H1 (cell line): ENCODE results near the gene SMOC2. TPM values are rescaled to one million over a fixed set of nuclear protein-coding genes. Genes with fewer than 3 reads are reported as not detected.

Source experiments
- CTCF ChIA-PET: fragments of 300-600 bp; sonication (Branson Sonifier 250); formaldehyde crosslinking; loops from one replicate; lab custom pipeline; 2021; ENCODE audit not compliant: partially characterized antibody; lab: Charles Lee
- POLR2A ChIA-PET: fragments of 300-600 bp; sonication (Branson Sonifier 250); formaldehyde crosslinking; loops from one replicate; lab custom pipeline; 2021; ENCODE audit warnings: inconsistent platforms; ENCODE audit not compliant: partially characterized antibody; lab: Charles Lee
- DNase-seq, 2 experiments: peaks; one replicate each; pipeline versions ENCODE4 v3.0.0 to v3.0.0-alpha.2; 2010 to 2022; ENCODE audit warnings: low spot score in 2 of 2, low read depth in 1 of 2, mixed read lengths in 1 of 2
- FAIRE-seq: peaks from 2 replicates; lab custom pipeline; 2011; peaks lifted over from hg19 to GRCh38; lab: Jason Lieb, UNC
- H2AFZ ChIP-seq: 2 replicates; pipeline ENCODE4 v1.8.1; 2012; ENCODE audit warnings: low read length, inconsistent platforms
- H2AK5ac ChIP-seq: 2 replicates; pipeline ENCODE4 v1.6.1; 2013; ENCODE audit warnings: low read depth, low read length
- H2BK120ac ChIP-seq: replicated peaks from 2 replicates; pipeline ENCODE3; 2013; ENCODE audit warnings: low read depth, low read length, inconsistent platforms
- H2BK12ac ChIP-seq: 2 replicates; pipeline ENCODE4 v1.6.1; 2013; ENCODE audit warnings: low read depth, low read length
- H2BK15ac ChIP-seq: 2 replicates; pipeline ENCODE4 v1.6.1; 2013; ENCODE audit warnings: low read length
- H2BK20ac ChIP-seq: 2 replicates; pipeline ENCODE4 v1.6.1; 2013; ENCODE audit warnings: low read length
- H2BK5ac ChIP-seq: 2 replicates; pipeline ENCODE4 v1.6.1; 2013; ENCODE audit warnings: low read depth, low read length
- H3K14ac ChIP-seq: 2 replicates; pipeline ENCODE4 v1.6.1; 2013; ENCODE audit warnings: inconsistent platforms; ENCODE audit not compliant: insufficient read length
- H3K18ac ChIP-seq: 2 replicates; pipeline ENCODE4 v1.6.1; 2013; ENCODE audit warnings: low read length; ENCODE audit errors: extremely low read depth
- H3K23ac ChIP-seq: 2 replicates; pipeline ENCODE4 v1.6.1; 2013; ENCODE audit warnings: inconsistent platforms; ENCODE audit not compliant: insufficient read length
- H3K23me2 ChIP-seq: 2 replicates; pipeline ENCODE4 v1.6.1; 2013; ENCODE audit warnings: low read depth, low read length
- H3K27ac ChIP-seq: 2 replicates; pipeline ENCODE4 v1.6.1; 2011; ENCODE audit warnings: low read depth, low read length, inconsistent platforms
- H3K27me3 ChIP-seq, 4 experiments: replicated peaks in 1 of 4; 1 replicate in 1 of 4; 2 replicates in 3 of 4; pipeline versions ENCODE4 v1.6.1 to v1.8.1; 2011 to 2013; ENCODE audit warnings: low read length in 3 of 4, mild to moderate bottlenecking in 3 of 4, inconsistent platforms in 2 of 4, mixed read lengths in 2 of 4, moderate library complexity in 1 of 4; ENCODE audit not compliant: control insufficient read depth in 3 of 4, insufficient read depth in 3 of 4; ENCODE audit errors: extremely low read depth in 1 of 4
- H3K36me3 ChIP-seq, 4 experiments: 2 replicates each; pipeline versions ENCODE4 v1.6.1 to v1.8.1; 2011 to 2013; ENCODE audit warnings: mild to moderate bottlenecking in 4 of 4, low read length in 3 of 4, moderate library complexity in 2 of 4, control low read depth in 1 of 4, inconsistent platforms in 1 of 4; ENCODE audit not compliant: insufficient read depth in 4 of 4, control insufficient read depth in 2 of 4
- H3K4ac ChIP-seq: replicated peaks from 2 replicates; pipeline ENCODE3; 2013; ENCODE audit warnings: low read length, low read depth, mixed read lengths, inconsistent platforms; ENCODE audit not compliant: insufficient read length
- H3K4me1 ChIP-seq, 4 experiments: replicated peaks in 1 of 4; 1 replicate in 1 of 4; 2 replicates in 3 of 4; pipeline versions ENCODE4 v1.6.1 to v1.8.1; 2011 to 2013; ENCODE audit warnings: low read length in 3 of 4, inconsistent platforms in 2 of 4, mixed read lengths in 1 of 4; ENCODE audit not compliant: insufficient read depth in 4 of 4, control insufficient read depth in 3 of 4
- H3K4me2 ChIP-seq, 2 experiments: 2 replicates each; pipeline versions ENCODE4 v1.6.1 to v1.8.1; 2011 to 2013; ENCODE audit warnings: low read depth in 2 of 2, low read length in 2 of 2, control low read depth in 1 of 2, inconsistent platforms in 1 of 2, mild to moderate bottlenecking in 1 of 2; ENCODE audit not compliant: insufficient read depth in 1 of 2
- H3K4me3 ChIP-seq, 4 experiments: fragments of 200-600, 300-600 bp in 1 of 4; sonication (generic), shearing (Covaris generic), sonication (Bioruptor Twin) in 1 of 4; 2 replicates each; pipeline versions ENCODE4 v1.5.1 to v1.8.1; 2011 to 2016; ENCODE audit warnings: low read length in 4 of 4, low read depth in 3 of 4, control low read depth in 2 of 4, inconsistent platforms in 2 of 4, mild to moderate bottlenecking in 2 of 4, mixed read lengths in 1 of 4, moderate library complexity in 1 of 4; ENCODE audit not compliant: insufficient read depth in 2 of 4; ENCODE audit errors: extremely low read depth in 1 of 4
- H3K56ac ChIP-seq: replicated peaks from 2 replicates; pipeline ENCODE3; 2013; ENCODE audit warnings: low read depth, mild to moderate bottlenecking, mixed read lengths, low read length, inconsistent platforms; ENCODE audit not compliant: insufficient read length
- H3K79me1 ChIP-seq: 2 replicates; pipeline ENCODE4 v1.6.1; 2013; ENCODE audit warnings: low read depth, low read length, control low read depth
- H3K79me2 ChIP-seq, 2 experiments: 2 replicates each; pipeline versions ENCODE4 v1.6.1 to v1.8.1; 2012 to 2013; ENCODE audit warnings: low read length in 2 of 2, mild to moderate bottlenecking in 2 of 2, inconsistent platforms in 1 of 2; ENCODE audit not compliant: insufficient read depth in 2 of 2, control insufficient read depth in 1 of 2
- H3K9ac ChIP-seq, 4 experiments: replicated peaks in 1 of 4; 1 replicate in 1 of 4; 2 replicates in 3 of 4; pipeline versions ENCODE4 v1.6.1 to v1.8.1; 2011 to 2013; ENCODE audit warnings: low read depth in 3 of 4, low read length in 3 of 4, control low read depth in 2 of 4, mild to moderate bottlenecking in 2 of 4, moderate library complexity in 2 of 4, inconsistent platforms in 1 of 4; ENCODE audit errors: extremely low read depth in 1 of 4
- H3K9me3 ChIP-seq, 2 experiments: 2 replicates each; pipeline versions ENCODE4 v1.6.1 to v1.8.1; 2012 to 2013; ENCODE audit warnings: mild to moderate bottlenecking in 2 of 2, moderate library complexity in 2 of 2, control low read depth in 1 of 2, inconsistent platforms in 1 of 2, low read depth in 1 of 2, low read length in 1 of 2, mixed read lengths in 1 of 2; ENCODE audit not compliant: insufficient read depth in 2 of 2
- H4K20me1 ChIP-seq, 2 experiments: replicated peaks in 1 of 2; 2 replicates each; pipeline versions ENCODE3 to v1.8.1; 2011 to 2013; ENCODE audit warnings: inconsistent platforms in 2 of 2, low read length in 2 of 2, mild to moderate bottlenecking in 1 of 2; ENCODE audit not compliant: insufficient read depth in 2 of 2, control insufficient read depth in 1 of 2
- H4K5ac ChIP-seq: 2 replicates; pipeline ENCODE4 v1.6.1; 2013; ENCODE audit warnings: low read length, low read depth, mixed read lengths, inconsistent platforms; ENCODE audit not compliant: insufficient read length
- H4K8ac ChIP-seq: 2 replicates; pipeline ENCODE4 v1.8.0; 2013; ENCODE audit warnings: mild to moderate bottlenecking, moderate library complexity, low read length, inconsistent platforms; ENCODE audit not compliant: insufficient read depth; ENCODE audit errors: extremely low read depth
- H4K91ac ChIP-seq: replicated peaks from 2 replicates; pipeline ENCODE3; 2013; ENCODE audit warnings: low read length, mixed read lengths, inconsistent platforms; ENCODE audit not compliant: insufficient read length
- ATF3 ChIP-seq: IDR thresholded peaks from 2 replicates; pipeline ENCODE4 v1.6.1; 2011; ENCODE audit warnings: low read depth, mild to moderate bottlenecking, low read length; ENCODE audit not compliant: insufficient read depth
- WGBS, 2 experiments: shearing (Covaris generic) in 1 of 2; methylation state at CpG; one replicate each; pipeline versions ENCODE4 v1.1.6 to v1.1.7; 2013 to 2015; ENCODE audit warnings: low lambda C conversion rate in 2 of 2, mixed read lengths in 2 of 2, inconsistent platforms in 1 of 2, low coverage in 1 of 2, missing lambda C conversion rate in 1 of 2; ENCODE audit not compliant: insufficient replicate concordance in 2 of 2, insufficient coverage in 1 of 2, insufficient read length in 1 of 2; ENCODE audit errors: extremely low coverage in 1 of 2, missing lambda C conversion rate in 1 of 2; 5-methylcytosine and 5-hydroxymethylcytosine counted together
- polyA plus RNA-seq, 7 experiments: library from polyadenylated mRNA; depleted of rRNA in 3 of 7; stranded (reverse) in 5 of 7; unstranded in 2 of 7; fragments of >200 nt in 5 of 7; fragments of 200-250 nt in 2 of 7; gene quantifications; 1 replicate in 5 of 7; 2 replicates in 1 of 7; 4 replicates in 1 of 7; pipeline versions ENCODE4 v1.2.1 to v1.2.3, GENCODE V29; 2011 to 2013; ENCODE audit warnings: missing spikeins in 2 of 7, mixed read lengths in 2 of 7
- total RNA-seq: library from RNA; stranded (reverse); fragmentation: NEBNext Ultra II Directional; extraction: Animal tissue kit (Norgen Biotek cat#: 25700); gene quantifications from 2 replicates; pipeline ENCODE4 v1.2.1, GENCODE V29; 2021

Gene SMOC2
- total and polyA plus RNA-seq, 2 of the 8 experiments (the other 6 are each of a cell fraction or from before 2014, with no cell fraction given) = 7.7 to 8.5 TPM

- Histone ChIP-seq H2BK5ac (no peak overlapping the region), H3K4ac (no peak overlapping the region), H2BK20ac (no peak overlapping the region), H3K23ac (no peak overlapping the region), H3K9me3 (no peaks in the 10 kb centered on the region; a peak in 1 of 4 replicates), H4K8ac (no peak overlapping the region), H3K23me2 (no peaks in the 10 kb centered on the region), H3K56ac (no peak overlapping the region), H3K79me2 (no peaks in the 10 kb centered on the region), H4K5ac (no peak overlapping the region), H2BK12ac (no peak overlapping the region), H3K4me2 (no peak overlapping the region), H2AFZ (no peak overlapping the region), H2AK5ac (no peak overlapping the region), H4K91ac (no peak overlapping the region), H3K18ac (no peak overlapping the region), H3K4me3 (no peak overlapping the region), H3K27me3 (no peaks in the 10 kb centered on the region), H3K79me1 (no peaks in the 10 kb centered on the region), H2BK15ac (no peak overlapping the region), H3K9ac (no peak overlapping the region), H4K20me1 (no peaks in the 10 kb centered on the region), H3K36me3 (no peaks in the 10 kb centered on the region), H3K27ac (no peak overlapping the region), H2BK120ac (no peak overlapping the region), H3K4me1 (no peaks in the 10 kb centered on the region; a peak in 1 of 7 replicates), H3K14ac (no peak overlapping the region)
- CTCF ChIA-PET = interaction anchor here (0.6 to 2.2 kb wide), 5 partner anchors 10 to 223 kb away, joined by 3 to 6 read pairs (median 4); no protein-coding TSS in a partner anchor
- POLR2A ChIA-PET = no interaction called here
- DNase-seq = no peak
- WGBS, 2 experiments = 85% methylated on average over 8 of the region's 8 CpGs; no CpG with 5 or more reads in 1 of the 2 experiments
- FAIRE-seq = no peak
- TF ChIP-seq ATF3 = no peak
Observed at GRCh38 chr6:168507730-168508129, 66.7 kb downstream of the SMOC2 start.
